Activated CD4-positive, alpha-beta T cell treated with anti-CD3 and anti-CD28 coated beads for 1 hour (primary cell): ENCODE results near the gene ARHGEF10L.
"Not testable (repeated sequence)": the region's sequence is repeated elsewhere in the genome, so short reads cannot be mapped to it uniquely, and the experiment has no call there.

Experiments
- DNase-seq: peaks from one replicate; pipeline ENCODE4 v3.0.0-alpha.2; 2020

ARHGEF10L gene

DNA sequence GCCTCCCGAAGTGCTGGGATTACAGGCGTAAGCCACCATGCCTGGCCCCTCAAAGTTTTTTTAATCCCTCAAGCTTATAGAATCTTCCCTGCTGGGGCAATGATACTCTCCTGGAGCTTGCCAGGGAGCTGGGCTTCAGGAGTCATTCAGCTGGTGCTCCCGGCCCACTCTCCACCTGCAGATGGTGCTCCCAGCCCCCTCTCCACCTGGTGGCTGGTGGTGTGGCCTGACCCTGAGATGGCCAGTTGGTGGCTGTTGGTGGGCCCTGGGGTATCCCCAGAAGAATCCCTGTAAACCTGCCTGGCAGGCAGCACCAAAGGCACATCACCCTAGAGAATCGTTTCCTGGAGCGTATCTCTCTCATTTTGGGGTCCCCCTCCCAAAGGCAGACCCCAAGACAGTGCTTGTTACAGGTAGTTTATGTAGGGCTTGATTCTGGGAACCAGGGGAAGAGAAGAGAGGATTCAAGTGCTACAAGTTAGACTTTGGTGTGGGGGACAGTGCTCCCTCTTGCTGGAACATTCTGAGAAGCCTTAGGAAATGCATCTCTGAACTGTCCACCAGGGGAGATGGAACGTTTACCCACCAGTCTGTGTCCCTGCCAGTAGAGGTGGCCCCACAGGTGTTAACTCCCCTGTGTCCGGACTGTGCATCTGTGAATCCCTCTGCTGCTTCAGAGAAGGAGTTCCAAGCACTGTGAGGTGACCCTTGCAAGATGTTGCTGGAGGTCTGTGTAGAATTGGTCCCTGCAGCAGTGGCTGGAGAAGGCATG lies 186.5 kb downstream of the ARHGEF10L start:
- no peak for DNase-seq

DNA sequence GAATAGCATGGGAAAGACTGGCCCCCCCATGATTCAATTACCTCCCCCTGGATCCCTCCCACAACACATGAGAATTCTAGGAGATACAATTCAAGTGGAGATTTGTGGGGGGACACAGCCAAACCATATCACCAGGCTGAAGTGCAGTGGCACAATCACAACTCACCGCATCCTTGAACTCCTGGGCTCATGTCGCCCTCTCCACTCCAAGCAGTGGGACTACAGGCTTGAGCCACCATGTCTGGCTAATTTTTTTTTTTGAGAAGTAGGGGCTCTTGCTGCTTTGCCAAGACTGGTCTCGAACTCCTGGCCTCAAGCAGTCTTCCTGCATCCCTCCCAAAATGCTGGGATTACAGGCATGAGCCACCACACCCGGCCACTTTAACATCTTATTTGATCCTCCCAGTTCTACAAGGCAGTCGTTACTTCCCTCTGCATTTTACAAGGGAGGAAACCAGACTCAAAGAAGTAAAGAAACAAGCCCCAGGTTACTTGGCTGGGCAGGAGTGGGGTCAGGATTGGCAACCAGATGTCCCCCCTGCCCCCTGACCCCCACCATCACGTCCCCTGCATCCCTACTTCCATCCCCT lies 188.7 kb downstream of the ARHGEF10L start:
- DNase-seq: no peak

DNA sequence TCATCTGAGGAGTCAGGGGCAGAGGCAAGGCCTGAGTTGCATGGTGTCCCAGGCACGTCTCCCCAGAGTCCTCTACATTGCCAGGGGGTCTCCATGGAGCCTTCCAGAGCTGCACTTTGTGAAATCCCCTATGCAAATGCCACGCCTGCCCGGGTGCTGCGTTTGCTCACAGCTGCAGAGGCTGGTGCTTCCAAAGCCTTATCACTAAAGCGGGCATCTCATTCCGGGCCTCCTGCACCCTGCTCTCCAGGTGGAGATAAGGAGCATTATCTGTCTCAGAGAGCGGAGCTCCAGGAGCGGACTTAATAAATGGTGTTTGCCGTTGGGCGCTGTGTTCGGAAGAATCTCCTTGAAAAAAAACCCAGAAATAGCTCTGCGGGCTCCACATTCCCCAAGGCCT lies 189.8 kb downstream of the ARHGEF10L start:
- no peak for DNase-seq

DNA sequence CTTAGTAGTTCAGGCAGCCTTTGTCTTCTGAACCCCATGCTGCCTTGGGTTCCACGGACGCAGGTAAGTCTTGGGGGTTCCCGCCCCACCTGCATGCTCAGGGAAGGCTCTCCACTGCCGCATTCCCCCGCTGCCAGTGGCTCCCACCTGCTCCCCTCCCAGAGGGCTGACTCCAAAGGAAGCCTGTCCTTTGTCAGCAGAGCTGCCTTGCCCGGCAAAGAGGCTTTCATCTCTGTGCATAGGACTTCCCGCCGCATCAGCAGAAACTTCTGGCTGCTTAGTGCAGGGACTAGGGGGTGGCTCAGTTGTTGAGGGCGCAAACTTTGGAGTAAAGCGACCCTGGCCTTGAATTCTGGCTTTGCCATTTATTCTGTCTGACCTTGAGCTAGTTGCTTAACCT lies 190.4 kb downstream of the ARHGEF10L start:
- no peak for DNase-seq

DNA sequence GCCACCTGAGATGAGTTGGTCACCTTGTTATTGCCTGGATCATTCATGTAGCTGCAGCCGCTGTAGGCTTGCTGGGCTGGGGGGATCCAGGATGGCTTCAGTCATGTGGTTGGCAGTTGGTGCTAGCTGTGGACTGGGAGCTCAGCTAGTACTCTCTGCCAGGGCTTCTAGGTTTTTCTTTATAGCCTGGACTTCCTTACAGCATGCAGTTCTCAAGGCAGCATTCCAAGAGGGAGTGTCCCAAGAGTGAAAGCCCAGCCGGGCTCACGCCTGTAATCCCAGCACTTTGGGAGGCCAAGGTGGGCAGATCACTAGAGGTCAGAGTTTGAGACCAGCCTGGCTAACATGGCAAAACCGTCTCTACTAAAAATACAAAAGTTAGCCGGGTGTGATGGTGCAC lies 192.0 kb downstream of the ARHGEF10L start:
- no peak for DNase-seq

DNA sequence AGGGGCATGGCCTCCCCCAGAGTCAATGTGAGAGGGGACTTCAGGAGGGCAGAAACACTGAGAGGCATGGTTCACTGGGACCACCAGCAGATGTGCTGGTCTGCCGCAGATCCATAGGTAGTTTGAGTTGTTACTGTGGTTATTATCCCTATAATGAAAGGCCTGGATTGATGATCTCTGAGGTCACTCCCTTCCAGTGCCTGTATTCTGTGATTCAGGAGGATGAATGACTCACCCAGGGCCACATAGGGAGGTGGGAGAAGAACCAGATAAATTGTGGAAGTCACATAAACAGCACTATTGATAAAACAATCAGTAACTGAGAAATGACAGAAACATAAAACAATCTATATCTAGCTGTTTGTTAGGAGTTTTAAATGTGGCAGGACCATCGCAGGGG lies 193.0 kb downstream of the ARHGEF10L start:
- no peak for DNase-seq

DNA sequence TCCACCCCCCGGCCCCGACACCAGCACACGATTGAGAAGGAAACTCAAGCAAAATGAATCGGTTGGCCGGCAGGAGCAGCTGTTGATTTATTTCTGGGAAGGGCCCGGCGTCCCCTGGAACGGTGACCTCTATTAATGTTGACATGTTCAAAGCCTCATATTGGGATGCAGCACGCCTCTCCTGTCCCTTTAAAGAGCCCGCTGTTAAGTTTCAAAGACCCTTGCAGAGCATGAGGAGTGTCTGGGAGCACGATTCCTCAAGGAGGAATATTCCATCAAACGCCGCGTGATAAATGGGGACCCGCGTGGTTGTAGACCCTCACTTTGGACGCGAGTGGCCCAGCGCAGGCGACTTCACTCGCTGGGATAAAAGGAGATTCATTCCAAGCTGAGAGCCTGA lies 194.2 kb downstream of the ARHGEF10L start:
- no peak for DNase-seq

DNA sequence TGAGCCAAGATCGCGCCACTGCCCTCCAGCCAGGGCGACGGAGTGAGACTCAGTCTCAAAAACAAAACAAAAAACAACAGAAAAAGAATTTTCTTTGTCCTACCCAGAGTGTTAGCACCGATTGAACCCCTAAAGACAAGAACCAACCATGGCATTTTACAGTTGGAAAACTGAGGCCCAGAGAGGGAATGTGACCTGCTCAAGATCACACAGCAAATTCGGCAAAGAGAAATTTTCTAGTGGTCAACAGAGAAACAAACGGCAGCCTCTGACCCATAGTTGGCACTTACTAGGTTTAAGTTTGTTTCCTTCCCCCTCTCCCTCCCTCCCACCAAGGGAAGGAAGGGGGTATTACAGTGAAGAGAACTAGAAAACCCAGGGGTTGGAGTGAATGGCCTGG lies 195.1 kb downstream of the ARHGEF10L start:
- DNase-seq: no peak

DNA sequence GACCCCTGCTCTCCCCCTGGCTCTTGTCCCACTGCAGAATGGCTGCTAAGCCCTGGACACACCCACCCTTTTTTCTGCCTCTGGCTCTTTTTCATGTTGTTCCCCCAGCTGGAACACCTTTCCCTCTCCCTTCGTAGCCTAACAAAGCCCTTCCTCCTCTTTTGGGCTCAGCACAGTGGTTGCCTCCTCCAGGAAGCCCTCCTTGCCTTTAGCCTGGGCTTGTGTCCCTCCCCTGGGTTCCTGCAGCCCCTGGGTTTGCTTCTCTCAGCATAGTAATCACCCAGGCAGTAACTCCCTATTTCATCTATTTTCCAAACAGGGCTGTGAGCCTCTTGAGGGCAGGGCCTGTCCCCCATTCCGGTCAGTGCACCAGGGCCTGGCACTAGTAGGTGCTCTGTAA lies 195.8 kb downstream of the ARHGEF10L start:
- DNase-seq: no peak

DNA sequence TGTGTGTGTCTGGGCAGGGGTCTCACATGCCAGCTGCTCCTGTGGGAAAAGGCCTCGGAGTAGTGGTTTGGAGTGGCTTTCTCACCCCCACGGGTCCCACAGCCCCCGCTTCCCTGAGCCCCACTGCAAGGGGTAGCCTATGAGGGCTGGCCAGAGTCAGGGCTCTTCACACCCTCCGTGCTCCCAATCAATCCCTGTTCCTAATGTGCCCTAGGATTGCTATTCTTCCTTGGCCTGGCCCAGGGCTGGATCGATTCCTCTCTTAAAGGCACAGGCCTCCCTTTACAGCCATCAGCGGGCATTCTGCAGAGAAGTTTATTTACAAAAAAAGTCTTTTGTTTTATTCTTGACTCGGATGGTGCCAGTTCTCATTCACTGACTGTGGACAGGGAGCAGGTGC lies 196.3 kb downstream of the ARHGEF10L start:
- no peak for DNase-seq

DNA sequence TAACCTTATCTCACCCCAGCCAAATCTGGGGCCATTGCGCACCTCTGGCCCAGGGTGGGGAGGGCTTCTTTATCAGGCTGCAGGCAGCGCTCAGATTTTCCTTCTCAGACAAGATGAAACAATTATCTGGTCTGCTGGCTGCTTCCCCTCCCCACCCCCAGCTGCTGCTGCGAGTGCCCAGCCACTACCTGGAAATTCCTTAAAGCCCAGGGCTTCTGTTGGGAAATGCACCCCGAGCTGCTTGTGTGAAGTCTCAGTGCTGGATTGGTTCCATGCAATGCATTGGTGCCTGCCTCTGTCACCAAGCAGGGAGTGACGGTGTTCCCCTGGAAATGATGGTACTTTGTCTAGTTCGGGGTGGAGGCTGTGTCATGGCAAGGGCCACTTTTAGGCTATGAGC lies 197.1 kb downstream of the ARHGEF10L start:
- DNase-seq: no peak

DNA sequence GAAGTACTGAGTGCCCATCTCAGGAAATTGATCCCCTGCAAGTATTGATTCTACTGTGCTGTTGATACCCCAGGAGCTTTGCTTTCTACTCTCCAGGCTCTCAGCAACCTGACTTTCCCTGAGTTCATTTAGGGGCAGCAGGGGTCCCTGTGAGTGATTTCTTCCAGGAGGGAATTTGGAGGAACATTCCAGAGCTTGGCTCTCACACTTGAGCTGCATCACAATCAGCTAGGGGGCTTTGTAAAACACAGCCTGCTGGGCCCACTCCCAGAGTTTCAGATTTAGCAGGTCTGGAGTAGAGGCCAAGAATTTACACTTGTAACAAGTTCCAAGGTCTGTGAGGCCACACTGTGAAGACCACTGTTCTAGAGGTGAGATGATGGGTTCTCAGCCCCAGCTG lies 199.6 kb downstream of the ARHGEF10L start:
- no peak for DNase-seq

DNA sequence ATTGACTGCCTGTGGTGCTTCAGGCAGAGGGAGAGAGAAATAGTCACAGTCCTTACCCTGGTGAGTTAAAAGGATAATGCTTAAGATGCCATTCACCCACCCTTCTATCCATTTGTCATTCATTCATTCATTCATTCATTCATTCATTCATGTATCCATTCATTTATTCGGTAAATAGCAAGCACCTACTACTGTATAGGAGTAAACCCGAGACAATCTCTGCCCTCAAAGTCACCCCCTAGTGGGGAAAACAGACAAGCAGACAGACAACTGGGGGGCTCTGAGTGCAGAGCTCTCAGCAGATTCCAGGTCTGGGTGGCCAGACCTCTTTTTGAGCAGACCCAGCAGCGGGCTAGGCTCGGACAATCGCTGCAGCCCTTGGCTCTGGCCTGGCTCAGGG lies 201.6 kb downstream of the ARHGEF10L start:
- no peak for DNase-seq

DNA sequence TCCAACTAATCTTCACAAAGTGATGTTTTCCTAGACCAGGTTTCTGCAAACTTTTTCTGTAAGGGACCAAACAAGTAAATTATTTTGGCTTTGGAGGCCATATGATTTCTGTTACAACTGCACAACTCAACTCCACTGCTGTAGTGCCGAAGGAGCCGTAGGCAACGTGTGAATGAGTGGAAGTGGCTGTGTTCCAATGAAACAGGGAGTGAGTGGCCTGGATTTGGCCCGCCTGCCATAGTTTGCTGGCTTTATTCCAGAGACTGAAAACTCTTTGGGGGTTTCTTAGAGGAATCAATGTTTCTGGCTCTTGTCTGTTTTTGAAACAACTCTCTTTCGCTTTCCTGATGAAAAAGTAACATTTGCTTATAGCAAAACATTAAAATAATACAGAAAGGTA lies 203.1 kb downstream of the ARHGEF10L start:
- no peak for DNase-seq

DNA sequence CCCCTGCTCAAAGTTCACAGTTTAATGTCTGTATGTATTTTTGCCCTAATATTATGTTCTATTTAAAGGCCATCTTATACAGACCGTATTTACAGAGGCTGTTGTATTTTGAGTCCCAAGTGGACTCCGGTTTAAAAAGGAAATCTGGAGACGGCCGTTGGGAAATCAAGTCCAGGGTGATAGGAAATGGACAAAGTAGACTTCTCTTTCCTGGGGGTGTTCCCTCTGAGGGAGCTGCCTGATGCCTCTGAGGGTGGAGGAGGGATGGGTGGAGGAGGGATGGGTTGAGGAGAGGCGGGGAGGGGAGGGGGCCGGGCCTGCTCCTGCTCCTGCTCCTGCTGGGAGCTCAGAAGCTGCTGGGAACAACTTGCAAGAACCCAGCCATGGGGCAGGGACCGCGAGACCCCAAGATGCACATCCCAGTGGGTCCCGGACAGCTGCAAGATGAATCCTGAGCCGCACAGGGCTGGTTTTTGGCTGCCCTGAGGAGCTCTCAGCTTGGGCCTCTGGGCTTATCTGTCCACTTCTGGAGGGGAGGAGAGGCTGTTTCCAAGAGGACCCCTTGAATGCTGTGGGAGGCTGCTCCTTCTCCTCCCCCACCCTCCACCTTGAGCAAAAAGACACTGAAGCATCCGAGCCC lies 203.6 kb downstream of the ARHGEF10L start:
- DNase-seq: no peak

DNA sequence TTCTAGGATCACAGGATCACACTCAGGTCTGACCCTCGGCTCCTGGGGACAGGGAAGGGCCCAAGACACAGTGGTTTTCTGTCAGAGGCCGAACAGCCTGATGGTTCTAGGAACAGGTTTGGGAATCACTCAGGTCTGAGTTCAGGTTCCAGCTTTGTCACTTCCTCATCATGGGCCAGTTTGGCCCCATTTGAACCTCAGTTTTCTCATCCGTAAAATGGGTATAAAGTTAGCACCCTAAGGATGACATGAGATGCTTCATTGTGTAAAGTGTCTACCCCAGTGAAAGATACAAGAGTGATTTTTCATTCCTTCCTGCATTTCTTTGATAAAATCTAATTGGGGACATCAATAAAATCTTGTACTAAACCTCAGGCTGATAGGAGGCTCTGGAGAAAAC lies 204.4 kb downstream of the ARHGEF10L start:
- no peak for DNase-seq

DNA sequence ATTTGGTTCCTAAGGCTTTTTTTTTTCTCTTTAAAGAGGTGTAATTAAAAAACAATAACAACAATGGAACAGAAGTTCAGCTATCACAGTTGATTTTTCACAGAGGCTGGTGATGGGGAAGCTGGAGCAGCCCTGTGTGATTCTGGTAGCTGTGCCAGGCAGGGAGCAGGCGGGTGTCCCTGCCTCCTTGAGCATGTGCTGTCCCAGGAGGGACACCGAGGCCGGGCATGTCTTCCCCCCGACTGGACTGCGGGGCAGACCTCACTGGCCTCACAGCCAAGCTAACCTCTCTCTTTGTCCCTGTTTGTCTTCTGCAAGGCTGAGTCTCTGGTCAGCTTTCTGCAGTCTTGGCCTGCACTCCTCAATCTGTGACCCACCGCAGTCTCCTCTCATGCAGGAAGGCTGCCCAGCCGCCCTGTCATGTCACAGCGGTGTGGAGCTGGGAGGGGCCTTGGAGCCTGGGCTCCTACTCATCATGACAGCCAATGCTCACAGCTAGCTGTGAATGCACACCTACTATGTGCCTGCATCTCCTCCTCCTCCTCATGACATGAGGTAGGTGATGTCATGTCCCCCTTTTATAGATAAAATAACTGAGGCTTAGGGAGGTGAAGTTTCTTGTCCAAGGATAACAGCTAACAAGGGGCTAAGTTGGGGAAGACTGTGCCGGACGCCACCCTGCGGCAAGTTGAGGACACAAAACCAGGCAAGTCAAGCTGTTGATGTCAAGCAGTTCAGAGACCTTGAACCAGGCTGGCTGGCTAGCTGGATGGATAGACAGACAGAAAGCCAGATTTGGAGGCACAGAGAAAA lies 205.4 kb downstream of the ARHGEF10L start:
- DNase-seq: no peak

DNA sequence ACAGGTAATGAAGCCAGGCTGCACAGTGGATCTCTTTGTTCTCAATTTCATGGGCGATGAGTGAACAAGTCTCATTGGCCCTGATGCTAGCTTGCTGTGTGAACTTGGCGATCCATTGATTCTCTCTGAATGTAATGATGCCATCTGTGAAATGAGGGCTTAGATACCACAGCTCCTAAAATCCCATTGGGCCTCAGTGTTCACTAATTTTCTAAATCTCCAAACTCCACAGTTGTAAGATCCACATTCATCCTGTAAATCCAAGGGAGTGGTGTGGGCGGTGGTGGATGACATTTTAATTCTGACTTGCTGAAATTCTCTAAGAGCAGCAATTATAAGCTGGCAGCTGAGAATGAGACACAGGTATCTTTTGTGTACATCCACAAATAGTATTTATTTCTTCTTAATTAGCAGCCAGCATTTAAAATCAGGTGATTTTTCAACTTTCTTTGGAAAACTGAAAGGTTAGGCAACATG lies 206.0 kb downstream of the ARHGEF10L start:
- DNase-seq: no peak

DNA sequence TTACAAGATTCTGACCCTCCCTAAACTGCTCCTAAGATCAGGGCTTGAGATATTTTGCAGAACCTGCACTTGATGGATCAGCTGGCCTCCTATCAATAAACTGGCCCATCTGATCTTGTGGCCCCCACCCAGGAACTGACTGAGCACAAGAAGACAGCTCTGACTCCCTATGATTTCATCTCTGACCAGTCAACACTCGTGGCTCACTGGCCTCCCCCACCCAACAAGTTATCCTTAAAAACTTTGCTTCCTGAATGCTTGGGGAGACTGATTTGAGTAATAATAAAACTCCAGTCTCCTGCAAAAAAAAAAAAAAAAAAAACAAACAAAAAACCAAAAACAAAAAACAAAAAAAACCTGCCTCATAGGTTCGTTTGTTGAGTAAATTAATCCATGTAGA lies 206.8 kb downstream of the ARHGEF10L start:
- not testable (repeated sequence) for DNase-seq

DNA sequence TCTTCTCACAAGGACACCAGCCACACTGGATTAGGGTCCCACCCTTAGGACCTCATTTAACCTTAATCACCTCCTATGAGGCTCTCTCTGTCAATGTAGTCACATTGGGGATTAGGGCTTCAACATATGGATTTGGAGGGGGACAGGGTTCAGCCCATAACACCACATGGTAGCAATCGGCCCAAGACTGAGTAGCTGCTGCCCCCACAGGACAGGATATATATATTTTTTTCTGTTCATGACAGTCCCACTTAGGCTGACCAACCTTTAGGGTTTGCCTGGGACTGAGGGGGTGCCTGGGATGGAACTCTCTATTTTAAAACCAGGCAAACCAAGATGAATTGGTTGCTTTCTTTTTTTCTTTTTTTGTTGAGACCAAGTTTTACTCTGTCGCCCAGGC lies 207.4 kb downstream of the ARHGEF10L start:
- DNase-seq: no peak
